ENCODE measurements around the gene CRADD. TPM values are rescaled to one million over a fixed set of nuclear protein-coding genes. Genes with fewer than 3 reads are reported as not detected.
"Not testable (repeated sequence)": the region's sequence is repeated elsewhere in the genome, so short reads cannot be mapped to it uniquely, and the experiment has no call there.

CRADD gene
- total RNA-seq, 5 donors from 2014 or later (not counting 1 experiment from before 2014, with no cell fraction given) = 11.2 to 19.3 (median 12.3) TPM

- Histone ChIP-seq H3K4me1 (ENCODE audit: control insufficient read depth in 1 of 2, extremely low read depth in 1 of 2, insufficient read depth in 2 of 2, low read length in 2 of 2) (peaks cover 0 to 6% of the 10 kb centered on the region in 2 experiments), H3K4me3 (ENCODE audit: control insufficient read depth in 1 of 2, extremely low read depth in 1 of 2, low read length in 1 of 2) (no peak overlapping the region), H3K36me3 (ENCODE audit: control insufficient read depth in 2 of 2, extremely low read depth in 1 of 2, insufficient read depth in 1 of 2, low read length in 1 of 2) (no peaks in the 10 kb centered on the region), H3K9me3 (no peaks in the 10 kb centered on the region), H3K27ac (ENCODE audit: low read length) (no peak overlapping the region), H3K27me3 (replicated peaks in 1 of 2; ENCODE audit: control insufficient read depth in 2 of 2, extremely low read depth in 1 of 2, insufficient read depth in 2 of 2, low read length in 1 of 2) (no peaks in the 10 kb centered on the region)
- Mint-ChIP-seq H3K9me3 (peaks cover 5 to 21% (median 15%) of the 10 kb centered on the region in 3 donors), H3K4me3 (no peak overlapping the region), H3K36me3 (peaks cover 19% of the 10 kb centered on the region), H3K27me3 (no peaks in the 10 kb centered on the region), H3K4me1 (peaks cover 10 to 26% (median 21%) of the 10 kb centered on the region in 3 donors), H3K27ac (no peak overlapping the region)
- ChIA-PET POLR2A (interaction anchor here (0.5 to 0.7 kb wide), 3 partner anchors 8 to 157 kb away, joined by 3 to 4 read pairs (median 3); no protein-coding TSS in a partner anchor), CTCF (interaction anchor here (0.6 to 1.1 kb wide), 3 partner anchors 10 to 261 kb away, joined by 3 to 9 read pairs (median 3); no protein-coding TSS in a partner anchor)
- ATAC-seq (replicated peaks in 1 of 4) (no peak), DNase-seq (no peak)
- 100% methylated on average over 6 of the region's 6 CpGs for WGBS (ENCODE audit: insufficient coverage)
Measured at GRCh38 chr12:93751864-93752610, 74.9 kb downstream of the CRADD start.

GRCh38 chr12:93753285-93753684 is 76.1 kb downstream of the CRADD start:
- Histone ChIP-seq H3K27me3 (replicated peaks in 1 of 2; ENCODE audit: control insufficient read depth in 2 of 2, extremely low read depth in 1 of 2, insufficient read depth in 2 of 2, low read length in 1 of 2) (no peaks in the 10 kb centered on the region), H3K27ac (ENCODE audit: low read length) (no peak overlapping the region), H3K4me3 (ENCODE audit: control insufficient read depth in 1 of 2, extremely low read depth in 1 of 2, low read length in 1 of 2) (no peak overlapping the region), H3K9me3 (no peaks in the 10 kb centered on the region), H3K36me3 (ENCODE audit: control insufficient read depth in 2 of 2, extremely low read depth in 1 of 2, insufficient read depth in 1 of 2, low read length in 1 of 2) (no peaks in the 10 kb centered on the region), H3K4me1 (ENCODE audit: control insufficient read depth in 1 of 2, extremely low read depth in 1 of 2, insufficient read depth in 2 of 2, low read length in 2 of 2) (peaks cover 0 to 6% of the 10 kb centered on the region in 2 experiments)
- CTCF ChIA-PET = interaction anchor here in 1 of 2 donors (0.6 to 0.8 kb wide), 2 partner anchors 12 to 225 kb away, joined by 3 to 6 read pairs; no protein-coding TSS in a partner anchor
- WGBS (ENCODE audit: insufficient coverage) = 100% methylated on average over 3 of the region's 3 CpGs
- Mint-ChIP-seq H3K27me3 (no peaks in the 10 kb centered on the region), H3K4me1 (peaks cover 18 to 35% (median 29%) of the 10 kb centered on the region in 3 donors), H3K27ac (no peak overlapping the region), H3K9me3 (peaks cover 5 to 21% (median 15%) of the 10 kb centered on the region in 3 donors), H3K4me3 (no peak overlapping the region), H3K36me3 (peaks cover 19% of the 10 kb centered on the region)
- DNase-seq (no peak), ATAC-seq (replicated peaks in 1 of 4) (no peak)
- POLR2A ChIA-PET = no interaction called here

- Histone ChIP-seq H3K4me3 (ENCODE audit: control insufficient read depth in 1 of 2, extremely low read depth in 1 of 2, low read length in 1 of 2) (no peak overlapping the region), H3K9me3 (no peaks in the 10 kb centered on the region), H3K27me3 (replicated peaks in 1 of 2; ENCODE audit: control insufficient read depth in 2 of 2, extremely low read depth in 1 of 2, insufficient read depth in 2 of 2, low read length in 1 of 2) (no peaks in the 10 kb centered on the region), H3K4me1 (ENCODE audit: control insufficient read depth in 1 of 2, extremely low read depth in 1 of 2, insufficient read depth in 2 of 2, low read length in 2 of 2) (peaks cover 0 to 8% of the 10 kb centered on the region in 2 experiments), H3K36me3 (ENCODE audit: control insufficient read depth in 2 of 2, extremely low read depth in 1 of 2, insufficient read depth in 1 of 2, low read length in 1 of 2) (no peaks in the 10 kb centered on the region), H3K27ac (ENCODE audit: low read length) (no peak overlapping the region)
- DNase-seq (no peak), ATAC-seq (replicated peaks in 1 of 4) (no peak)
- Mint-ChIP-seq H3K27me3 (no peaks in the 10 kb centered on the region), H3K9me3 (peaks cover 5 to 21% (median 15%) of the 10 kb centered on the region in 3 donors), H3K27ac (no peak overlapping the region), H3K4me3 (no peak overlapping the region), H3K36me3 (peaks cover 19% of the 10 kb centered on the region), H3K4me1 (peaks cover 17 to 33% (median 29%) of the 10 kb centered on the region in 3 donors)
- ChIA-PET CTCF (interaction anchor here in 1 of 2 donors (0.6 kb wide), 1 partner anchor 224 kb away, joined by 3 read pairs; no protein-coding TSS in a partner anchor), POLR2A (no interaction called here)
- 94% methylated on average over 3 of the region's 3 CpGs for WGBS (ENCODE audit: insufficient coverage)
Measured at GRCh38 chr12:93753838-93754429, 76.8 kb downstream of the CRADD start.

GRCh38 chr12:93754859-93755258 is 77.7 kb downstream of the CRADD start:
- peaks cover 5 to 21% (median 15%) of the 10 kb centered on the region in 3 donors for H3K9me3 Mint-ChIP-seq

GRCh38 chr12:93756288-93756687 is 79.1 kb downstream of the CRADD start:
- no peak for ATAC-seq (replicated peaks in 1 of 4)
- Histone ChIP-seq H3K9me3 (no peaks in the 10 kb centered on the region), H3K27ac (ENCODE audit: low read length) (no peak overlapping the region), H3K27me3 (replicated peaks in 1 of 2; ENCODE audit: control insufficient read depth in 2 of 2, extremely low read depth in 1 of 2, insufficient read depth in 2 of 2, low read length in 1 of 2) (no peaks in the 10 kb centered on the region), H3K4me1 (ENCODE audit: control insufficient read depth in 1 of 2, extremely low read depth in 1 of 2, insufficient read depth in 2 of 2, low read length in 2 of 2) (peaks cover 0 to 11% of the 10 kb centered on the region in 2 experiments), H3K4me3 (ENCODE audit: control insufficient read depth in 1 of 2, extremely low read depth in 1 of 2, low read length in 1 of 2) (no peak overlapping the region), H3K36me3 (ENCODE audit: control insufficient read depth in 2 of 2, extremely low read depth in 1 of 2, insufficient read depth in 1 of 2, low read length in 1 of 2) (no peaks in the 10 kb centered on the region)
- Mint-ChIP-seq H3K4me1 (peaks cover 15 to 36% (median 35%) of the 10 kb centered on the region in 3 donors), H3K9me3 (peaks cover 5 to 21% (median 15%) of the 10 kb centered on the region in 3 donors), H3K36me3 (peaks cover 19% of the 10 kb centered on the region), H3K27ac (no peak overlapping the region), H3K27me3 (no peaks in the 10 kb centered on the region), H3K4me3 (no peak overlapping the region)
- no peak for DNase-seq
- POLR2A ChIA-PET = no interaction called here
- 100% methylated on average over 1 of the region's 2 CpGs for WGBS (ENCODE audit: insufficient coverage)
- CTCF ChIA-PET = no interaction called here

More at GRCh38 chr12:93754859-93755258, 77.7 kb downstream of the CRADD start:
- peaks cover 19% of the 10 kb centered on the region for H3K36me3 Mint-ChIP-seq
- DNase-seq; H3K27me3 ChIP-seq (replicated peaks in 1 of 2; ENCODE audit: control insufficient read depth in 2 of 2, extremely low read depth in 1 of 2, insufficient read depth in 2 of 2, low read length in 1 of 2); H3K9me3 ChIP-seq; H3K27me3 Mint-ChIP-seq; H3K4me3 Mint-ChIP-seq; H3K4me3 ChIP-seq (ENCODE audit: control insufficient read depth in 1 of 2, extremely low read depth in 1 of 2, low read length in 1 of 2); H3K27ac ChIP-seq (ENCODE audit: low read length); ATAC-seq (replicated peaks in 1 of 4); H3K27ac Mint-ChIP-seq; CTCF ChIA-PET; POLR2A ChIA-PET; H3K36me3 ChIP-seq (ENCODE audit: control insufficient read depth in 2 of 2, extremely low read depth in 1 of 2, insufficient read depth in 1 of 2, low read length in 1 of 2): not testable (repeated sequence)
- H3K4me1 ChIP-seq (ENCODE audit: control insufficient read depth in 1 of 2, extremely low read depth in 1 of 2, insufficient read depth in 2 of 2, low read length in 2 of 2) = peaks cover 0 to 15% of the 10 kb centered on the region in 2 experiments
- H3K4me1 Mint-ChIP-seq = peaks cover 16 to 34% (median 31%) of the 10 kb centered on the region in 3 donors

Data from T-cell (primary cell).